ENCODE measurements around the gene ALMS1. TPM values are rescaled to one million over a fixed set of nuclear protein-coding genes. Genes with fewer than 3 reads are reported as not detected.

ALMS1 gene
- polyA plus RNA-seq, 3 donors = 0.55 to 5.2 (median 0.64) TPM

DNA sequence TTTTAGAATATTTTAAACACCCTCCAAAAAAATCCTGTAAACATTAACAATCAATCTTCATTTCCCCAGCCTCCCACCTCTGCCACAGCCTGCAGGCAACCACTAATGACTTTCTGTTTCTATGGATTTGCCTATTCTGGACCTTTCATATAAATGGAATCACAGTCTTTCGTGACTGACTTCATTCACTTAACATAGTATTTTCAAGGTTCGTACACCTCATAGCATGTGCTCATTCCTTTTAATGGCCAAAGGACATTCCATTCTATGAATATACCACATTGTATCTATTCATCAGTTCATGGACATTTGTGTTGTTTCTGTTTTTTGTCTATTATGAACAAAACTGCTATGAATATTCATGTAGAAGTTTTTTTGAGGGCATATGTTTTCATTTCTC, 208.0 kb downstream of the ALMS1 start:
- Histone ChIP-seq H3K4me3 (replicated peaks in 1 of 3; ENCODE audit: low read depth in 2 of 3, low read length in 3 of 3) (no peak overlapping the region), H2AFZ (ENCODE audit: insufficient read depth, low read depth, low read length, poor library complexity, severe bottlenecking) (no peak overlapping the region), H3K27ac (ENCODE audit: low read depth in 1 of 2, low read length in 2 of 2) (no peak overlapping the region), H3K36me3 (replicated peaks in 1 of 2; ENCODE audit: control insufficient read depth in 1 of 2, insufficient read depth in 2 of 2, low read length in 2 of 2) (no peaks in the 10 kb centered on the region), H3K9ac (ENCODE audit: insufficient read depth, low read length, poor library complexity, severe bottlenecking) (no peak overlapping the region), H3K27me3 (ENCODE audit: control insufficient read depth in 2 of 2, insufficient read depth in 2 of 2, low read length in 2 of 2) (no peaks in the 10 kb centered on the region), H3K9me3 (replicated peaks in 1 of 2; ENCODE audit: control insufficient read depth in 1 of 2, insufficient read depth in 1 of 2, low read length in 2 of 2) (no peaks in the 10 kb centered on the region), H4K20me1 (ENCODE audit: insufficient read depth, low read length) (no peaks in the 10 kb centered on the region), H3K4me1 (ENCODE audit: control insufficient read depth in 1 of 2, insufficient read depth in 2 of 2, low read length in 2 of 2) (no peaks in the 10 kb centered on the region), H3K4me2 (replicated peaks; ENCODE audit: extremely low read depth, low read length, poor library complexity, severe bottlenecking) (no peak overlapping the region), H3K79me2 (ENCODE audit: insufficient read depth, low read length) (no peaks in the 10 kb centered on the region)
- Mint-ChIP-seq H3K36me3 (peaks cover 8 to 10% of the 10 kb centered on the region in 2 donors), H3K4me1 (no peaks in the 10 kb centered on the region), H3K4me3 (no peak overlapping the region), H3K9me3 (peaks cover 2 to 8% (median 7%) of the 10 kb centered on the region in 7 donors), H3K27me3 (ENCODE audit: low read depth in 3 of 3) (peaks cover 0 to 2% (median 1%) of the 10 kb centered on the region in 3 donors), H3K27ac (no peak overlapping the region)
- DNase-seq = no peak
- intact Hi-C loops (cut with micrococcal nuclease) = no loop called here
- TF ChIP-seq, protein P1, sequence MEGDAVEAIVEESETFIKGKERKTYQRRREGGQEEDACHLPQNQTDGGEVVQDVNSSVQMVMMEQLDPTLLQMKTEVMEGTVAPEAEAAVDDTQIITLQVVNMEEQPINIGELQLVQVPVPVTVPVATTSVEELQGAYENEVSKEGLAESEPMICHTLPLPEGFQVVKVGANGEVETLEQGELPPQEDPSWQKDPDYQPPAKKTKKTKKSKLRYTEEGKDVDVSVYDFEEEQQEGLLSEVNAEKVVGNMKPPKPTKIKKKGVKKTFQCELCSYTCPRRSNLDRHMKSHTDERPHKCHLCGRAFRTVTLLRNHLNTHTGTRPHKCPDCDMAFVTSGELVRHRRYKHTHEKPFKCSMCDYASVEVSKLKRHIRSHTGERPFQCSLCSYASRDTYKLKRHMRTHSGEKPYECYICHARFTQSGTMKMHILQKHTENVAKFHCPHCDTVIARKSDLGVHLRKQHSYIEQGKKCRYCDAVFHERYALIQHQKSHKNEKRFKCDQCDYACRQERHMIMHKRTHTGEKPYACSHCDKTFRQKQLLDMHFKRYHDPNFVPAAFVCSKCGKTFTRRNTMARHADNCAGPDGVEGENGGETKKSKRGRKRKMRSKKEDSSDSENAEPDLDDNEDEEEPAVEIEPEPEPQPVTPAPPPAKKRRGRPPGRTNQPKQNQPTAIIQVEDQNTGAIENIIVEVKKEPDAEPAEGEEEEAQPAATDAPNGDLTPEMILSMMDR (IDR thresholded peaks at IDR 0.05) = no peak
- 100% methylated on average over 1 of the region's 2 CpGs for WGBS (ENCODE audit: insufficient coverage)

DNA sequence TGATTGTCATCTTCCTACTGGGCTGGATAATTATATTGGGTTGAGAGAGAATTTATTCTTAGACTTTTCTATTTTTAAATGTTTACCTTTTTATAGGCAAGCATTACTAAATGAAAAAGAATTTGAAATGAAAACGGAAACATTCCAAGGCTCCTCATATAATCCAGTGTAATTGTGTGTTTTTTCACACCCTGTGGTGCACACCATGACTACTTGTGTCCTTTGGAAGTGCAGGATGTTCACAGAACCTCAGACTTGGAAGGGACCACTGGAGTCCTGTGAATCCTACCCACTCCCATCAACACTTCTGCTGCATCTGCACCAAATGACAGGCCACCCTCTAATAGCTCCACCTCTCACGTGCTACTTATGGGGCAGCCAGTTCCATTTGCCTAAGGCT, 208.6 kb downstream of the ALMS1 start:
- Histone ChIP-seq H3K36me3 (replicated peaks in 1 of 2; ENCODE audit: control insufficient read depth in 1 of 2, insufficient read depth in 2 of 2, low read length in 2 of 2) (no peaks in the 10 kb centered on the region), H3K27me3 (ENCODE audit: control insufficient read depth in 2 of 2, insufficient read depth in 2 of 2, low read length in 2 of 2) (no peaks in the 10 kb centered on the region), H3K79me2 (ENCODE audit: insufficient read depth, low read length) (no peaks in the 10 kb centered on the region), H2AFZ (ENCODE audit: insufficient read depth, low read depth, low read length, poor library complexity, severe bottlenecking) (no peak overlapping the region), H3K4me1 (ENCODE audit: control insufficient read depth in 1 of 2, insufficient read depth in 2 of 2, low read length in 2 of 2) (no peaks in the 10 kb centered on the region), H3K4me3 (replicated peaks in 1 of 3; ENCODE audit: low read depth in 2 of 3, low read length in 3 of 3) (no peak overlapping the region), H3K4me2 (replicated peaks; ENCODE audit: extremely low read depth, low read length, poor library complexity, severe bottlenecking) (no peak overlapping the region), H3K9me3 (replicated peaks in 1 of 2; ENCODE audit: control insufficient read depth in 1 of 2, insufficient read depth in 1 of 2, low read length in 2 of 2) (no peaks in the 10 kb centered on the region), H3K27ac (ENCODE audit: low read depth in 1 of 2, low read length in 2 of 2) (no peak overlapping the region), H4K20me1 (ENCODE audit: insufficient read depth, low read length) (no peaks in the 10 kb centered on the region), H3K9ac (ENCODE audit: insufficient read depth, low read length, poor library complexity, severe bottlenecking) (no peak overlapping the region)
- peaks cover 2 to 8% (median 7%) of the 10 kb centered on the region in 7 donors for H3K9me3 Mint-ChIP-seq
- no peaks in the 10 kb centered on the region for H3K4me1 Mint-ChIP-seq
- peaks cover 8 to 10% of the 10 kb centered on the region in 2 donors for H3K36me3 Mint-ChIP-seq
- H3K27ac Mint-ChIP-seq = no peak overlapping the region
- intact Hi-C loops (cut with micrococcal nuclease) = no loop called here
- DNase-seq = no peak
- H3K27me3 Mint-ChIP-seq (ENCODE audit: low read depth in 3 of 3) = peaks cover 0 to 2% (median 1%) of the 10 kb centered on the region in 3 donors
- TF ChIP-seq, protein P1 (IDR thresholded peaks at IDR 0.05) = no peak
- H3K4me3 Mint-ChIP-seq = no peak overlapping the region
- 100% methylated on average over 1 of the region's 2 CpGs for WGBS (ENCODE audit: insufficient coverage)
